Ishikawa (cell line): ENCODE results near the gene PDE2A.

ENCODE experiments used
- NFIC ChIP-seq: IDR thresholded peaks from 2 replicates; pipeline ENCODE4 v1.6.1; 2012
- ZBTB7A ChIP-seq: IDR thresholded peaks from 2 replicates; pipeline ENCODE4 v1.6.1; 2012; ENCODE audit warnings: low read depth
- TF ChIP-seq, protein P1 (sequence below): IDR thresholded peaks from 2 replicates; pipeline ENCODE4 v1.6.1; 2012
- TF ChIP-seq, protein P2 (sequence below): IDR thresholded peaks from 2 replicates; pipeline ENCODE4 v1.6.1; 2012; ENCODE audit warnings: low read depth, mild to moderate bottlenecking

PDE2A gene

DNA sequence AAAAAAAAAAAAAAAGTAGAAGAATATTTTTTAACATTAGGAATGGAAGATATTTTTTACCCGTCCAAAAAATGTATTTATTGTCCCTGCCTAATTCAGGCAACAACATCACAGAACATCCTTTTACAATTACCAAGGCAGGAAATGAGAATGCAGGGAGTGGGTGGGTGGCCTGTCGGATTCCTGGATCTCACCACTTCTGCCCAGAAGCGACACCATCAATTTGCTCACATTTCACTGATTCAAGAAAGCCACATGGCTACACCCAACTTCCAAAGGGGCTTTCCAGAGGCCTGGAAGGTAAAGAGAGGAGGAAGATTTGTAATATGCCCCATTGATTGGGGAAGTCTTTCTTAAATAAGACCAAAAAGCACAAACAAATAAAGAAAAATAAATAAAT is 146.1 kb downstream of the PDE2A start:
- TF ChIP-seq, protein P1, sequence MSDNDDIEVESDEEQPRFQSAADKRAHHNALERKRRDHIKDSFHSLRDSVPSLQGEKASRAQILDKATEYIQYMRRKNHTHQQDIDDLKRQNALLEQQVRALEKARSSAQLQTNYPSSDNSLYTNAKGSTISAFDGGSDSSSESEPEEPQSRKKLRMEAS, result no peak
- TF ChIP-seq ZBTB7A (no peak), NFIC (no peak)
- TF ChIP-seq, protein P2, sequence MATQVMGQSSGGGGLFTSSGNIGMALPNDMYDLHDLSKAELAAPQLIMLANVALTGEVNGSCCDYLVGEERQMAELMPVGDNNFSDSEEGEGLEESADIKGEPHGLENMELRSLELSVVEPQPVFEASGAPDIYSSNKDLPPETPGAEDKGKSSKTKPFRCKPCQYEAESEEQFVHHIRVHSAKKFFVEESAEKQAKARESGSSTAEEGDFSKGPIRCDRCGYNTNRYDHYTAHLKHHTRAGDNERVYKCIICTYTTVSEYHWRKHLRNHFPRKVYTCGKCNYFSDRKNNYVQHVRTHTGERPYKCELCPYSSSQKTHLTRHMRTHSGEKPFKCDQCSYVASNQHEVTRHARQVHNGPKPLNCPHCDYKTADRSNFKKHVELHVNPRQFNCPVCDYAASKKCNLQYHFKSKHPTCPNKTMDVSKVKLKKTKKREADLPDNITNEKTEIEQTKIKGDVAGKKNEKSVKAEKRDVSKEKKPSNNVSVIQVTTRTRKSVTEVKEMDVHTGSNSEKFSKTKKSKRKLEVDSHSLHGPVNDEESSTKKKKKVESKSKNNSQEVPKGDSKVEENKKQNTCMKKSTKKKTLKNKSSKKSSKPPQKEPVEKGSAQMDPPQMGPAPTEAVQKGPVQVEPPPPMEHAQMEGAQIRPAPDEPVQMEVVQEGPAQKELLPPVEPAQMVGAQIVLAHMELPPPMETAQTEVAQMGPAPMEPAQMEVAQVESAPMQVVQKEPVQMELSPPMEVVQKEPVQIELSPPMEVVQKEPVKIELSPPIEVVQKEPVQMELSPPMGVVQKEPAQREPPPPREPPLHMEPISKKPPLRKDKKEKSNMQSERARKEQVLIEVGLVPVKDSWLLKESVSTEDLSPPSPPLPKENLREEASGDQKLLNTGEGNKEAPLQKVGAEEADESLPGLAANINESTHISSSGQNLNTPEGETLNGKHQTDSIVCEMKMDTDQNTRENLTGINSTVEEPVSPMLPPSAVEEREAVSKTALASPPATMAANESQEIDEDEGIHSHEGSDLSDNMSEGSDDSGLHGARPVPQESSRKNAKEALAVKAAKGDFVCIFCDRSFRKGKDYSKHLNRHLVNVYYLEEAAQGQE, result no peak
